Ovary (tissue), 3 donors: Measurements from ENCODE around the gene PLPPR4.

ENCODE experiments used
- CTCF ChIP-seq, 3 donors: fragments of 450-650 bp in 2 of 3; fragments of 200-600 bp in 1 of 3; IDR thresholded peaks; one replicate each; pipeline versions ENCODE4 v1.5.1 to v1.8.0; 2016 to 2022; ENCODE audit warnings: antibody characterized with exemption in 3 of 3, mild to moderate bottlenecking in 1 of 3
- EP300 ChIP-seq: sonication (generic); formaldehyde crosslinking; IDR thresholded peaks from one replicate; pipeline ENCODE4 v1.6.1; 2017; ENCODE audit warnings: antibody characterized with exemption
- POLR2A ChIP-seq: fragments of 450-650 bp; IDR thresholded peaks from one replicate; pipeline ENCODE4 v1.6.1; 2017; ENCODE audit warnings: antibody characterized with exemption, mild to moderate bottlenecking, moderate library complexity
- donor health status: DM: no; HTN: no; CAD: no.

GRCh38 chr1:99266726-99267125, 2.4 kb downstream of the PLPPR4 start:
- no peak for TF ChIP-seq CTCF (IDR thresholded peaks at IDR 0.05)
- no peak for TF ChIP-seq EP300
- TF ChIP-seq POLR2A = no peak
